HepG2 (cell line): ENCODE measurements around the gene MFSD11. TPM values are rescaled to one million over a fixed set of nuclear protein-coding genes. Genes with fewer than 3 reads are reported as not detected.

ENCODE experiments used
- ATAC-seq: fragments of 200-7000 bp; cut with Tn5 transposase; 3 replicates; pipeline ENCODE4 v1.9.1; 2020; ENCODE audit warnings: mild to moderate bottlenecking, moderate library complexity
- BruUV-seq: library from RNA; stranded (reverse); fragments of 400-500 nt; replicated peaks from 2 replicates; lab custom pipeline; 2021; lab: Mats Ljungman, UMichigan
- CTCF ChIA-PET: fragments of 300-600 bp; formaldehyde crosslinking; extraction: SDS; loops from one replicate; lab custom pipeline; 2021; ENCODE audit warnings: low total read pairs, inconsistent platforms, low intra/inter-chr PET ratio; lab: Yijun Ruan, JAX
- POLR2A ChIA-PET: fragments of 350-600 bp; sonication (Branson Sonifier 250); formaldehyde crosslinking; loops from one replicate; lab custom pipeline; 2020; ENCODE audit warnings: antibody characterized with exemption, inconsistent platforms; lab: Yijun Ruan, JAX
- DNase-seq: peaks from one replicate; pipeline ENCODE4 v3.0.0-alpha.2; 2015; ENCODE audit warnings: low spot score
- FAIRE-seq: peaks from 3 replicates; lab custom pipeline; 2011; peaks lifted over from hg19 to GRCh38; lab: Jason Lieb, UNC
- H2AFZ ChIP-seq: one replicate; pipeline ENCODE4 v1.6.1; 2011; ENCODE audit warnings: low read length, inconsistent platforms
- H3K27ac ChIP-seq: fragments of 300-600 bp; 3 replicates; pipeline ENCODE4 v1.8.0; 2011; ENCODE audit warnings: mixed run types, mild to moderate bottlenecking, mixed read lengths, low read length, inconsistent platforms; ENCODE audit not compliant: insufficient read depth; ENCODE audit errors: extremely low read length
- H3K27me3 ChIP-seq, 2 experiments: fragments of 200-600 bp in 1 of 2; 2 replicates in 1 of 2; 3 replicates in 1 of 2; pipeline versions ENCODE4 v1.6.0 to v1.8.0; 2011; ENCODE audit warnings: low read length in 2 of 2, mild to moderate bottlenecking in 2 of 2, moderate library complexity in 2 of 2, inconsistent platforms in 1 of 2; ENCODE audit not compliant: insufficient read depth in 2 of 2, control insufficient read depth in 1 of 2
- H3K36me3 ChIP-seq, 2 experiments: fragments of 200-600 bp in 1 of 2; replicated peaks in 1 of 2; 2 replicates in 1 of 2; 3 replicates in 1 of 2; pipeline versions ENCODE4 v1.5.1 to v1.8.0; 2011; ENCODE audit warnings: low read length in 2 of 2, inconsistent platforms in 1 of 2; ENCODE audit not compliant: insufficient read depth in 2 of 2, control insufficient read depth in 1 of 2
- H3K4me1 ChIP-seq: 2 replicates; pipeline ENCODE4 v1.5.1; 2012; ENCODE audit warnings: low read length, inconsistent platforms; ENCODE audit not compliant: insufficient read depth
- H3K4me2 ChIP-seq: 2 replicates; pipeline ENCODE4 v1.6.0; 2011; ENCODE audit warnings: low read depth, low read length, inconsistent platforms
- H3K4me3 ChIP-seq, 3 experiments: fragments of 200-600 bp in 1 of 3; sonication (generic), shearing (Covaris generic) in 1 of 3; replicated peaks in 1 of 3; 2 replicates each; pipeline ENCODE4 v1.5.1; 2011 to 2016; ENCODE audit warnings: low read length in 3 of 3, inconsistent platforms in 2 of 3, low read depth in 2 of 3, mild to moderate bottlenecking in 2 of 3, control low read depth in 1 of 3, mixed read lengths in 1 of 3; ENCODE audit not compliant: insufficient read depth in 1 of 3
- H3K79me2 ChIP-seq: one replicate; pipeline ENCODE4 v1.6.1; 2011; ENCODE audit warnings: low read length, inconsistent platforms; ENCODE audit not compliant: insufficient read depth
- H3K9ac ChIP-seq: 2 replicates; pipeline ENCODE4 v1.6.0; 2011; ENCODE audit warnings: mild to moderate bottlenecking, low read depth, low read length, inconsistent platforms; ENCODE audit not compliant: insufficient read depth
- H3K9me3 ChIP-seq: 2 replicates; pipeline ENCODE4 v1.5.1; 2012; ENCODE audit warnings: mild to moderate bottlenecking, low read length
- H4K20me1 ChIP-seq: 2 replicates; pipeline ENCODE4 v1.6.0; 2011; ENCODE audit warnings: inconsistent platforms, mild to moderate bottlenecking, low read length, moderate library complexity; ENCODE audit not compliant: insufficient read depth
- CTCF ChIP-seq: sonication (generic); formaldehyde crosslinking; IDR thresholded peaks from 2 replicates; pipeline ENCODE4 v1.5.0; 2020; ENCODE audit warnings: mild to moderate bottlenecking, missing genetic modification reagents, moderate library complexity
- RAD21 ChIP-seq: fragments of 450-650 bp; formaldehyde crosslinking; IDR thresholded peaks from 2 replicates; pipeline ENCODE4 v1.5.0; 2020; ENCODE audit warnings: mild to moderate bottlenecking
- RNF2 ChIP-seq: fragments of 450-650 bp; conservative IDR thresholded peaks from 2 replicates; pipeline ENCODE4 v1.6.1; 2016; ENCODE audit warnings: low read depth
- STAG1 ChIP-seq: sonication (generic); formaldehyde crosslinking; IDR thresholded peaks from 2 replicates; pipeline ENCODE4 v1.4.0; 2020; ENCODE audit warnings: missing genetic modification reagents
- TEAD3 ChIP-seq: optimal IDR thresholded peaks from 2 replicates; pipeline ENCODE3; 2016; ENCODE audit warnings: borderline replicate concordance
- TEF ChIP-seq: sonication (generic); formaldehyde crosslinking; IDR thresholded peaks from 2 replicates; pipeline ENCODE4 v1.5.0; 2020; ENCODE audit warnings: missing genetic modification reagents
- THAP7 ChIP-seq: sonication (generic); formaldehyde crosslinking; IDR thresholded peaks from 2 replicates; pipeline ENCODE4 v1.8.1; 2023; ENCODE audit warnings: mild to moderate bottlenecking, missing genetic modification reagents
- ZNF121 ChIP-seq: sonication (generic); formaldehyde crosslinking; IDR thresholded peaks from 2 replicates; pipeline ENCODE4 v1.5.0; 2020; ENCODE audit warnings: mild to moderate bottlenecking, missing genetic modification reagents
- ZNF230 ChIP-seq: sonication (generic); formaldehyde crosslinking; IDR thresholded peaks from 2 replicates; pipeline ENCODE4 v1.4.0; 2020; ENCODE audit warnings: mild to moderate bottlenecking, missing genetic modification reagents
- WGBS: methylation state at CpG from one replicate; pipeline ENCODE4 v1.1.6; 2017; ENCODE audit warnings: low lambda C conversion rate; 5-methylcytosine and 5-hydroxymethylcytosine counted together
- in situ Hi-C: cut with HindIII; loops from 2 replicates; pipeline ENCODE4 v1.10.0; 2017; ENCODE audit warnings: low pct_unique_long_range_greater_than_20kb; ENCODE audit not compliant: extremely low pct_ligation_motif_present
- intact Hi-C: fragments of 100-400 bp; cut with micrococcal nuclease; formaldehyde crosslinking; loops from one replicate; pipeline ENCODE4 v1.10.0; 2022; ENCODE audit not compliant: unreplicated experiment
- polyA plus RNA-seq, 8 experiments: library from polyadenylated mRNA; depleted of rRNA in 3 of 8; stranded (reverse) in 7 of 8; unstranded in 1 of 8; fragments of >200 nt; fragmentation: Illumina TruSeq in 4 of 8; extraction: Trizol in 4 of 8; gene quantifications; 2 replicates each; pipeline versions ENCODE4 v1.2.1 to v1.2.3, GENCODE V29; 2011 to 2016; ENCODE audit warnings: low read depth in 4 of 8, missing spikeins in 1 of 8, mixed read lengths in 1 of 8; ENCODE audit not compliant: insufficient read depth in 1 of 8
- total RNA-seq, 5 experiments: library from RNA; depleted of rRNA; stranded (reverse); fragments of >200 nt; fragmentation: Illumina TruSeq; extraction: Trizol; gene quantifications; 2 replicates each; pipeline ENCODE4 v1.2.3, GENCODE V29; 2016; ENCODE audit warnings: low read depth in 1 of 5

Gene MFSD11
- total and polyA plus RNA-seq, 2 of the 13 experiments (the other 11 are each of a cell fraction or from before 2014, with no cell fraction given), result 26.1 to 36.3 TPM

GRCh38 chr17:76775021-76775600, 37.2 kb downstream of the MFSD11 start (continued):
- TF ChIP-seq TEF, result no peak

GRCh38 chr17:76781056-76781982, 43.4 kb downstream of the MFSD11 start:
- H3K4me1 ChIP-seq, result no peaks in the 10 kb centered on the region
- no peak overlapping the region for H3K4me3 ChIP-seq
- H3K9ac ChIP-seq, result no peak overlapping the region
- peaks cover 12 to 29% of the 10 kb centered on the region in 2 experiments for H3K36me3 ChIP-seq
- 95% methylated on average over 12 of the region's 12 CpGs for WGBS
- no TSS peak for BruUV-seq
- H4K20me1 ChIP-seq, result no peaks in the 10 kb centered on the region
- no peak overlapping the region for H3K4me2 ChIP-seq
- no peaks in the 10 kb centered on the region; a peak in 1 of 5 replicates for H3K27me3 ChIP-seq
- no peaks in the 10 kb centered on the region for H3K9me3 ChIP-seq
- no peak overlapping the region for H3K27ac ChIP-seq
- H2AFZ ChIP-seq, result no peak overlapping the region
- no peaks in the 10 kb centered on the region for H3K79me2 ChIP-seq
- TF ChIP-seq STAG1, result peak; percentile 48
- no peak for TF ChIP-seq ZNF230 (CRISPR knock-in tag)
- peak; percentile 28 for TF ChIP-seq TEAD3
- peak; percentile 73 for TF ChIP-seq ZNF121 (CRISPR knock-in tag)
- TF ChIP-seq RNF2, result no peak
- 0 out of 2 replicates have a peak, but pooled peaks have one; percentile 27 for TF ChIP-seq RAD21 (CRISPR knock-in tag)
- peak; percentile 49 for TF ChIP-seq CTCF (CRISPR knock-in tag)
- 0 out of 2 replicates have a peak, but pooled peaks have one; percentile 40 for TF ChIP-seq THAP7 (CRISPR knock-in tag)
- FAIRE-seq, result peak; percentile 26
- ATAC-seq, result peak; percentile 53
- ChIA-PET CTCF (no interaction called here), POLR2A (no interaction called here)
- intact Hi-C loops (loop anchor here (1.0 kb wide), 1 partner anchor 54 kb away; no protein-coding TSS in a partner anchor), in situ Hi-C loops (no loop called here)
- no peak for DNase-seq
